ENCODE results near the gene PMCH.
"Not testable (repeated sequence)": the region's sequence is repeated elsewhere in the genome, so short reads cannot be mapped to it uniquely, and the experiment has no call there.

PMCH gene, protein sequence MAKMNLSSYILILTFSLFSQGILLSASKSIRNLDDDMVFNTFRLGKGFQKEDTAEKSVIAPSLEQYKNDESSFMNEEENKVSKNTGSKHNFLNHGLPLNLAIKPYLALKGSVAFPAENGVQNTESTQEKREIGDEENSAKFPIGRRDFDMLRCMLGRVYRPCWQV

DNA sequence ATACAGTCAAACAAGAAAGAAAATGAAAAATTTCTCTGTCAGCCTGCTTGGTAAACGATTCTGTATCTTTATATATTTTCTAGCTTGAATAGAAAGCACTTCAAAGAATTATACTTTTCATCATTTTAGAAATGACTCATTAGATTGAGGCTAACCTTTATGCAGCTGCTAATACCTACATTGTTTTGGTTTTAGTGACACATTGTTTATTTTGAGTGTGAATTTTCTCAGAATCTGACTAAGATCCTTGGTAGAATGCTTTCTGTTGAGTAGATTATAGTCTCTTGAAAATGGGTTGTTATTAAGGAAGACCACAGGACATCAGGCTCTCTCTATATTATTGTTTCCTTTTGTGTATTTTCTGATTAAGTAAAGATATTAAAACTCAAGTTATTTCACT, at the start of gene PMCH:
Gene PMCH (minus strand): TSS at position 45 of the 400 bp plus-strand sequence. CDS start 63 bp downstream, outside the sequence.
- DNase-seq (ENCODE audit: low read depth) = no peak

DNA sequence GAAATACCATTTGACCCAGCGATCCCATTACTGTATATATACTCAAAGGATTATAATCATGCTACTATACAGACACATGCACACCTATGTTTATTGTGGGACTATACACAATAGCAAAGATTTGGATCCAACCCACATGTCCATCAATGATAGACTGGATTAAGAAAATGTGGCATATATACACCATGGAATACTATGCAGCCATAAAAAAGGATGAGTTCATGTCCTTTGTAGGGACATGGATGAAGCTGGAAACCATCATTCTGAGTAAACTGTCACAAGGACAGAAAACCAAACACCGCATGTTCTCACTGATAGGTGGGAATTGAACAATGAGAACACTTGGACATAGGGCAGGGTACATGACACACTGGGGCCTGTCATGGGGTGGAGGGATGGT, 43.2 kb upstream of the PMCH start:
- DNase-seq (ENCODE audit: low read depth) = not testable (repeated sequence)

DNA sequence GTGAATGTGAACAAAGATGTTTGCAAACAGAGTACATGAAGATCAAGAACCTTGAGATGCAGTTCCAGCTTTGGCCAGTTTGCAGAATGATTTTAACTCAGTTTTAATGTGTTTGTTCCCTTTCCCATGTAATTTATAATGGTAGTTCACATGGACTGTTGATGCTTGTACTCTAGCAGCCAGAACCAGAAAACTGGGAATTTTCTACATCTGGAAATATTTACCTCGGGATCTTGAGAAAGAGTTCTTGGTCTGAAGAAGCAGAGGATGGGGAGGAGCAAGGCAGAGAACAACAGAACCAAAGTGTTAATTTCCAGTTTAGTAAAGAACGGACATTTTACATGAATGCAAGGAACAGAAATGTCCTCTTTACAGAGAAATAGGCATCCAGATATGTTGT, 37.0 kb upstream of the PMCH start:
- no peak for DNase-seq (ENCODE audit: low read depth)

DNA sequence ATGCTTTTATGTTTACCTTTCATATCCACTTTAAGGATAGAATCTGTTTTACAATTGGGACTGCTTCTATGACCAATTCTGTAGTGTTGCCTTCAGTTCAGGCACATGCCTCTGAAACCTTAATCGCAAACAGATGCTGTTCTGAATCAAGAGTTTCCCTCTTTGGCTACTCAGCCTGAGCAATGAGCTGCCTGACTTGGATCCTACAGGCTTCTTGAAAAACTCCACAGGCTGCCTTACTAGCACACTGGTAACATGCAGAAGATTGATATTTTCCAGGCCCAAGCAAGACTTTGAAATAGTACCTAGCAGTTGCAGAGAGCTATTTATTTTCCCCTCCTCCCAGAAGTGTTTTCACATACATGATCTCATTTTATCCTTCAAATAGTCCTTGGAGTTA, 34.8 kb upstream of the PMCH start:
- DNase-seq (ENCODE audit: low read depth) = no peak

DNA sequence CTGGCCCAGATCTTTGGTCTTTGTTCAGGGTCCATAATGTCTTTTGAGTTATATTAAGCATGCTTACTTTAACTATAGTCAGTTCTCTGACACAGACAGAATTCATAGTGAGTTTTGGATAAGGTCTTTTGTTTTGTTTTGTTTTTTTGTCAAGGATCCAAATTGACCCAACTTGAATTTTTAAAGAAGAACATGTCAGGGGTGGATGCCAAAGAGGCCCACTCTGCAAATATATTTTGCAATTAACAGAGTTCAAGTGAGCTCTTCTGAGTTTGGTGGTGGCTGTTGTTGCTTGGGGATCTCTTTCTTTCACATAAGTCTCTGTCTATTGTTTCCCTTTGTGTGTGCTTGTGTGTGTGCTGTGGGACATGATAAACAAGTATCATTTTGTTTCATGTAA, 34.4 kb upstream of the PMCH start:
- no peak for DNase-seq (ENCODE audit: low read depth)

DNA sequence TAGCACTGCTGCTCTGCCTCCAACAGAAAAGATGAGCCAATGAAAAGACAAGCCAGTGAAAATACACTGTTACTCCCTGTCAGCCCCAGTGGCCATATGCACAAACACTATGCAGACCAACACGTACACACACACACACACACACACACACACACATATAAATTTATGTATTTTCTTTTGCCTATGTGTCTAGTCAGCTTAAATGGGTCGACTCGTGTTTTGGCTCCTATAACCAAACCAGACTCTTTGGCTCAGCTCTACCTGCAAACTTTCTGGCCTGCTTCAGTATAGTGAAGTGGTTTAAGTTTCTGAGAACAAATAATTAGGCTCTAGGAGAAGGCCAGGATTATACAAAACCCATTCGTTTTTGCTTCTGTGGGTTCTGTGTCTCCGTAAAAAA, 30.3 kb upstream of the PMCH start:
- no peak for DNase-seq (ENCODE audit: low read depth)

DNA sequence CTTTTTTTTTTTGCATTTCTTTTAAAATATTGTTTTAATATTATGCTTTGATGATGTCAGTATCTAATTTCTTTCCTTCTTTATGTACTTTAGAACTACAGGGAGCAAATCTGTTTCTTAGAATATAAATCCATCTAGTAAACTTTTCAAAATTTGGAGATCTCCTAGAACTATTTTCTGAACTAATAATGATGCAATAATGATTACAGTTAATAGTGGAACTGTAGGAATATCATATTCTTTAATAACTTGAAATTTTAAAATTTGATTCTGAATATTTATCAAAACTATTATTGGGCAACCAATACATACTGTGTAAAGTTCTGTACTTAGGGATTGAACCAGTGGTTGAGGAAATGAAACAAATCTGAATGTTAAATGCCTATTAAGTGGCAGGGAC, 23.1 kb upstream of the PMCH start:
- DNase-seq (ENCODE audit: low read depth) = no peak

DNA sequence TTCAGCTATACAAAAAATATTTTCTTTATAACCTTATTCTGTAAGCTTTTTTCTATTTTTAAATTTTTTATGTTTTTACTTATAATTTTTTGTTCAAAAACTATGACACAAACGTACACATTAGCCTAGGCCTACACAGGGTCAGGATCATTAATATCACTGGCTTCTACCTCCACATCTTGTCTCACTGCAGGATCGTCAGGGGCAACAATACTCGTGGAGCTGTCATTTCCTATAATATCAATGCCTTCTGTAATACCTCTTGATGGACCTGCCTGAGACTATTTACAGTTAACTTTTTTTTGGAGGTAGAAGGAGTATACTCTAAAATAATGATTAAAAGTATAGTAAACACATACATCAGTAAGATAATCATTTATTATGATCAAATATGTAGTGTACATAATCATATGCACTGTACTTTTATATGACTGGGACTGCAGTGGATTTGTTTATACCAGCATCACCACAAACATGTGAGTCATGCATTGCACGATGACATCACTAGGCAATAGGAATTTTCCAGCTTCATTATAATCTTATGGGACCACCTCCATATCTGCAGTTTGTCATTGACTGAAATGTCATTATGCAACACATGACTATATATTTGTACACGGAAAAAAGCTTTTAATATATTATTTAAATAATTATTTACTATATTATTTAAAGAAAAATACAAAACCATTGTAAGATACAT, 18.5 kb upstream of the PMCH start:
- DNase-seq (ENCODE audit: low read depth) = no peak

DNA sequence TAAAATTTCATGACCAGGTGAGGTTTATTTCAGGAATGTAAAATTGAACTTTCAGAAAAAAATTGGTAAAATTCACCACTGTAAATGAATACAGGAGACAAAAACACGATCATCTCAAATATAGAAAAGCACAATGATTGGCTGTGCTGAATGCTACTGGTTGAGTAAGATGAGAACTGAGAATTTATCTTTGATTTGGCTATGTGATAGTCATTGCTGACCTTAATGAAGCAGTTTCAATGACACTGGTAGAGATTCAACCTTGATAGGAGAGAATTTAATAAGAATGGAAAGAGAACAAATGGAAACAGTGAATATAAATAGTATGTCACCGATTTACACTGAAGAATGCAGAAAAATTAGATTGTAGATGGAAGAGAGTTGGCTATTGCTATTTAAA, 6.4 kb upstream of the PMCH start:
- DNase-seq (ENCODE audit: low read depth) = no peak

DNA sequence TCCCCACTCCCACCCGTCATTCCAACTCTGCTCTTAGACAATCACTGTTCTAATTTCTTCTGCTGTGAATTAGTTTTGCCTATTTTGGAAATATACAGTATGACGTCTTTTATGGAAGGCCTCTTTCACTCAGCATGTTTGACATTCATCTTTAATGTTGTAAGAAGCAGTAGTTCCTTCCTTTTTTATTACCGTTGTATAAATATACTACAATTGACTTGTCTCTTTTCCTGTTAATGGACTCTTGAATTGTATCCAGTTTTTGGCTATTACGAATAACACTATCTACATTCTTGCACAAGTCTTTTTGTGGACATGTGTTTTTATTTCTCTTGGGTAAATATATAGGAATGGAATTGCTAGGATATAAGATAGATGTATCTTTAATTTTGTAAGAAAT, 4.9 kb upstream of the PMCH start:
- DNase-seq (ENCODE audit: low read depth) = no peak

DNA sequence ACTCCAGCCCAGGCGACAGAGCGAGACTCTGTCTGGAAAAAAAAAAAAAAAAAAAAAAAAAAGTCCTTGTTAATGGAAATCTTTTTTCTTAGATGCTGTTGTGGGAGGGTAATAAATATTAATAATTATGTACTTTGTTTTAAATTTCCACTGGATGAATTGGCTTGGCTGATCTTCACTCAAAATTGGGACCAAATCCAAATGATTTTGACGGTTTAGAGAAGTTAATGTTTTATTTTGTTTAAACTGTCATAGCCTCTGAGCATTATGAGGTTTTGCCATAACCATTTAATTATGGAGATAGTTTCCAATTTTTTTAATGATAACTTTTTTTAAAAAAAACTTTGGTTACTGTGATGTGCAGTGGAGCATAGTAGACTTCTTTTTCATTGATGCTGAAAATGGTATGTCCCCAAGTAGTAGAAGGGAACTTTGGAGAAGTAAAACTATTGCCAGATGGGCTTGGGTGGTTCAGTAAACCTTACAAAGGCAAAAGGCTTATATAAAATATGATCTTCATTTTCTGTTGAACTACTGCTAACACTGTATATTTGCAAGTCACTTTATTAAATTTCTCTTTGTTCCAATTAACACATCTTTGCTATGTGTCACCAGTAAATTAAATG, 3.9 kb upstream of the PMCH start:
- DNase-seq (ENCODE audit: low read depth) = no peak

DNA sequence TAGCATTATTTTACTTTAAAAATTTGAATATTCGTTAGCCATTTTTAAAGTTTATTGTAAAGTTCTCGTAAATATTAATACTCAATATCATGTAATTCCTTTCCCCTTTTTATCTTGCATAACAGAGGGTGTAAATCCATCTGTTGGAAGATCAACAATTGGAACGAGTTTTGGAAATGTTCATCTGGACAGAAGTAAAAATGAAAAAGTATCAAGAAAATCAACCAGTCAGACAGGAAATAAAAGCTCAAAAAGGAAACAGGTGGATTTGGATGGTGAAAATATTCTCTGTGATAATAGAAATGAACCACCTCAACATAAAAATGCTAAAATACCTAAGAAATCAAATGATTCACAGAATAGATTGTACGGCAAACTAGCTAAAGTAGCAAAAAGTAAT, 1.8 kb downstream of the PMCH start:
- DNase-seq (ENCODE audit: low read depth) = no peak

DNA sequence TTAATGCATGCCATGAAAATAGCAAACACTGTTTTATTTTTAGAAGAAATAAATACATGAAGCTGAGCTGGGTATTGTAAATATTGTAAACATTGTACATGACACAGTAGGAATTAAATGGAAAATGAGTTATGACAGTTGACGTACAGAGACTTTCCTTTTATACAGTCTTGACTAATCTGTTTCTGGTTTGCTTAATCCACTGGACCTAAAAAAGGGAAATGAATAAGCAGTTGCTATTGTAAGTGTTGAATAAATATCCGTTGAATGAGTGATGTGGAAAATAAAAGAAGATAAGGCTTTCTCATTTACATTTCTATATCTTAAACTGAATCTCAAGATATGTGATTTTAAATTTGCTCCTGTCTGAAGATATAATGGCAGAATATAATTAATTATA, 15.0 kb downstream of the PMCH start:
- DNase-seq (ENCODE audit: low read depth) = no peak

DNA sequence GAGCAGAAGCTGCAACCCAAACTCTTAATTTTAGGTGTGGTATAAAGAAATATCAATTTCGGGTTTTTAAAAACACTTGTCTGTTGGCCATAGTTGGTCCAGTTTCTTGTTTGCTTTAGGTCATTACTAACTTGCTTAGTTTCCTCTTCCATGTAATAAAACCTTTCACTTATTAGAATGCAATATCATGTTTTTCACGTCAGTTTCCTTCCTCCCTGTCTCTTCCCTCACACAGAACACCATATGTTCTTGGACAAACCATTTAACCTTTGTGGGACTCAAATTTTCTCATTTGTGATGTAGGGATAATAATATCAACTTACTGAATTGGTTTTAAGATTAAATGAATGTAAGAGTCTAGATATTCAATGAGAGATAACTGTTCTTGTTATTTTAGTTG, 22.9 kb downstream of the PMCH start:
- DNase-seq (ENCODE audit: low read depth) = no peak

DNA sequence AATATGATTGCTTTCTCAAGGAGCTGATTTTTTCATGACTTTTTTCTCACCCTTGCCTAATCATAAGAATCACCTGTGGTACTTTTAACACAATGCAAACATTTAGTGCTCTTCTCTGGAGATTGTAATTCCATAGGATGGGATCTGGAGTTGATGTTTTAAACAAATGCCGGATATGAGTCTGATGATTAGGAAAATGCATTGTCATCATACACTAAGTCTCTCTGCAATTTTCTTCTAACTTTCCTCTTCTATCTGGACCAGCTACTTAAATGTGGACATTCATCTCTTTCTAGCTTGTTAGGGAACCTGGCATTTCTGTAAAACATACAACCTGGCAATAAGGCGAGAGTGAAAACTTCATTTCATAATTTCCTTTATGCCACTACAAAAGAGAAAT, 23.5 kb downstream of the PMCH start:
- DNase-seq (ENCODE audit: low read depth) = no peak

DNA sequence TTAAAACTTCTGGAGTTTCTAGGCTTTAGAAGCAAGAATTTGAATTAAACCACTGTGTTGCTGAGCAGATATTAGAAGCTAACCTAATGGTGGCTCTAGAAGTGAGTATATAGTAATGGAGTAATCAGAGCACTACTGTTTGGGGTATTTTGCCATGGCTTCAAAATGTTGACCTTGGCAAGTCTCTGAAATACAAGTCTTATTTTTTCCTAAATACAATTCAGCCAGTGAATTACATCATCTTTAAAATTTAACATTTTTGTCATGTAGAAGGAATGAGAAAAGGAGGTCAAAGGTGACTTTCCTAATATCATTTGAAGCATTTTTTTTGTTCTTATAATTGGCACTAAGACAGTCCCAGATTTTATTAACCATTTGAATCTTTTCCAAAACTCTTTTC, 25.2 kb downstream of the PMCH start:
- no peak for DNase-seq (ENCODE audit: low read depth)

DNA sequence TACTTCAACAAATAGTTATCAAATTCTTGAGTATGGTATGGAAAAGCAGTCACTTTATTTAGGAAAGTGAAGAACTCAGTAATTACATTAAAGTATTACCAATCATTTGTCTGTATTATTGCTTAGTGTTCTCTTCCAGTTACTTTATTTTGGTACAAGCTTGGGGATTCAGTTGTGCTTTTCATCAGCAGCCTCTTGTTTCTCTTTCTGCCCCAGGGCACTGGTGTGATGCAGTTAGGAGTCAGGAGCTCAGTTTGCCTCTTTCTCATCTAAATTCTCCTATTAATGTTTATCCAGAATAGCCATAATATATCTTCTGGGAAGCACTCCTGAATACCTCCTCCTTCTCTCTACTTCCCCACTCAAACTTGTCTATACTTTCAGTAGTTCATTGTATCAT, 25.7 kb downstream of the PMCH start:
- DNase-seq (ENCODE audit: low read depth) = no peak

DNA sequence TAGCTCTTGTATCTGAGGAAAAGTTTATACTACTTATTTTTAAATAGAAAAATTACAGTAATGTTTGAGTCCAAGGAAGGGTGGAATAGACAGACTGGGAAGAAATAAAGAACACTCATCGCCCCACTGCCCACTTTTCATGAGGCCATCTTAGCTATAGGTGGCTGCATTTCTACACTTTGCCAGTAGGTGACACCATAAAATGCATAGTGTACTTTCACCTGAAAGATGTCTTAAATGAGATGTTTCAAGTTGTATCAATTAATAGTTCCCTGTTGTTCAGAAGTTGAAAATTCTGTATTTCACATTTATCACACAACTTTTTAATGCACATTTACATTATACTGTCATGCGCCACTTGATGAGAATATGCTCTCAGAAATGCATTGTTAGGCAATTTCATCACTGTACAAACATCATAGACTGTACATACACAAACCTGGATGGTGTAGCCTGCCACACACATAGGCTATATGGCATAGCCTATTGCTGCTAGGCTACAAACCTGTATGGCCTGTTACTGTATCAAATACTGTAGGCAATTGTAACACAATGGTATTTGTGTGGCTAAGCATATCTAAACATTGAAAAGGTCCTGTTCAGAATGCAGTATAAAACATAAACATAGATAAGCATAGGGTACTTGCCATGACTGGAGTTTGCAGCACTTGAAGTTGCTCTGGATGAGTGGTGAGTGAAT, 27.6 kb downstream of the PMCH start:
- no peak for DNase-seq (ENCODE audit: low read depth)

DNA sequence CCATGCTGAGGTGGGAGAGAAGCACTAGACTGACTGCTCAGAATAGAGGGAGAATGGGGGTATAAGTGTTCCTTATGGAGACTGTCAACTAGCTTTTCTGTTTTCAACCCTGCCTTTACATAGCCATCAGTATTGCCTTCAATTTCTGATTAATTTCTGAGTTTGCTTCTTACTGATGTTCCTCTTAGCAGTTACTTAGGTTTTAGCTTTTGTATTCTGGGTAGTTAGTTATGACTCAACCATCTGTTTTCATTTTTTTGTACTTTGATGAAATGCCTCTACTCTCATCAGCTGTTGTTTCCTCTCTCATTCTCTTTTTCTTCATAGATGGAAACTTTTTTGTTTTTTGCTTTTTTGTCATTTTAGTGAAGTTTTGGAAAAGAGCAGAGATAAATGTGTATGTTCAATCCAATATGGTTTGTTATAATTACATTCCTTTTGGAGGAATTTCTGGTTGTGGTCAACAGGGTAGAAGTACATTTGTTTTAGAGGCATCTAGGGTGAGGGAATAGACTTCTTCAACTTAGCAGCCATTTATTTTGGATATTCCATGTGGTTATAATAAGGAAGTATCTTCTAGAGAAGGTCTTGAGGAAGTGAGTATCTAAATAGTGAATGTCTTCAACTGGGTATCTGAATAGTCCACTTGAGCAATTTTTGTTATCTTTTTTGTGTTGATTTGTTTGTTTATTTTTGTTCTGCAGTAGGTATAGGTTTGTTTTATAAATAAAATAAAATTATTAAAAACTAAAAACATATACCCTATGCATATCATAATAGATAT, 29.6 kb downstream of the PMCH start:
- no peak for DNase-seq (ENCODE audit: low read depth)

DNA sequence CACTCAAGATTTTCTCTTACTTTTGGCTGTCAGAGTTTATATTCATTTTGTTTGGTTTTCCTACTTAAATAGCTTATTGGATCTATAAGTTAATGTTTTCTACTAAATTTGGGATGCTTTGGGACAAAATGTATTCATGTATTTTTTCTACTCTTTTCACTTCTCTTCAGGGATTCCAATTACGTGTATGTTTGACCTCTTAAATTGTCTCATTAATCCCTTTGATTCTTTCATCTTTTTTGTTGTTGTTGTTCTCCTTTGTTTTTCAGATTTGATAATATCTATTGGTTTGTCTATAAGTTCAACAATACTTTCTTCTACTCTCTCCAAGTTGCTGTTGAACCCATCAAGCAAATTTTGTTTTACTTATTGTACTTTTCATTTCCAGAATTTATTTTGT, 34.2 kb downstream of the PMCH start:
- no peak for DNase-seq (ENCODE audit: low read depth)

DNA sequence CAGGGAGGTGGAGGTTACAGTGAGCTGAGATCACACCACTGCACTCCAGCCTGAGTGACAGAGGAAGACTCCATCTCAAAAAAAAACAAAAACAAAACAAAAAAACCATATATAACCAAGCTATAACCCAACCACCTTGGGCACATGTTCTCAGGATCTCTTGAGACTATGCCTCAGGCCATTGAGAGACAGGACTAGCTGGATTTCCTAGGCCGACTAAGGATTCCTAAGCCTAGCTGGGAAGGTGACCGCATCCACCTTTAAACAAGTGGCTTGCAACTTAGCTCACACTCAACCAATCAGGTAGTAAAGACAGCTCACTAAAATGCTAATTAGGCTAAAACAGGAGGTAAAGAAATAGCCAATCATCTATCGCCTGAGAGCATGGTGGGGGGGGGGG, 42.4 kb downstream of the PMCH start:
- not testable (repeated sequence) for DNase-seq (ENCODE audit: low read depth)

DNA sequence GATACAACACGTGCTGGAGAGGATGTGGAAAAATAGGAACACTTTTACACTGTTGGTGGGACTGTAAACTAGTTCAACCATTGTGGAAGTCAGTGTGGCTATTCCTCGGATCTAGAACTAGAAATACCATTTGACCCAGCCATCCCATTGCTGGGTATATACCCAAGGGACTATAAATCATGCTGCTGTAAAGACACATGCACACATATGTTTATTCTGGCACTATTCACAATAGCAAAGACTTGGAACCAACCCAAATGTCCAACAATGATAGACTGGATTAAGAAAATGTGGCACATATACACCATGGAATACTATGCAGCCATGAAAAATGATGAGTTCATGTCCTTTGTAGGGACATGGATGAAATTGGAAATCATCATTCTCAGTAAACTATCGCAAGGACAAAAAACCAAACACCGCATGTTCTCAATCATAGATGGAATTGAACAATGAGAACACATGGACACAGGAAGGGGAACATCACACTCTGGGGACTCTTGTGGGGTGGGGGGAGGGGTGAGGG, 50.5 kb downstream of the PMCH start:
- DNase-seq (ENCODE audit: low read depth) = not testable (repeated sequence)

Measured in activated T-cell treated with anti-CD3 and anti-CD28 coated beads for 48 hours (primary cell).